ENCODE data around the gene FAM181A. TPM values are rescaled to one million over a fixed set of nuclear protein-coding genes. Genes with fewer than 3 reads are reported as not detected.

FAM181A gene
- total RNA-seq, 1 donor from 2014 or later, result not detected

DNA sequence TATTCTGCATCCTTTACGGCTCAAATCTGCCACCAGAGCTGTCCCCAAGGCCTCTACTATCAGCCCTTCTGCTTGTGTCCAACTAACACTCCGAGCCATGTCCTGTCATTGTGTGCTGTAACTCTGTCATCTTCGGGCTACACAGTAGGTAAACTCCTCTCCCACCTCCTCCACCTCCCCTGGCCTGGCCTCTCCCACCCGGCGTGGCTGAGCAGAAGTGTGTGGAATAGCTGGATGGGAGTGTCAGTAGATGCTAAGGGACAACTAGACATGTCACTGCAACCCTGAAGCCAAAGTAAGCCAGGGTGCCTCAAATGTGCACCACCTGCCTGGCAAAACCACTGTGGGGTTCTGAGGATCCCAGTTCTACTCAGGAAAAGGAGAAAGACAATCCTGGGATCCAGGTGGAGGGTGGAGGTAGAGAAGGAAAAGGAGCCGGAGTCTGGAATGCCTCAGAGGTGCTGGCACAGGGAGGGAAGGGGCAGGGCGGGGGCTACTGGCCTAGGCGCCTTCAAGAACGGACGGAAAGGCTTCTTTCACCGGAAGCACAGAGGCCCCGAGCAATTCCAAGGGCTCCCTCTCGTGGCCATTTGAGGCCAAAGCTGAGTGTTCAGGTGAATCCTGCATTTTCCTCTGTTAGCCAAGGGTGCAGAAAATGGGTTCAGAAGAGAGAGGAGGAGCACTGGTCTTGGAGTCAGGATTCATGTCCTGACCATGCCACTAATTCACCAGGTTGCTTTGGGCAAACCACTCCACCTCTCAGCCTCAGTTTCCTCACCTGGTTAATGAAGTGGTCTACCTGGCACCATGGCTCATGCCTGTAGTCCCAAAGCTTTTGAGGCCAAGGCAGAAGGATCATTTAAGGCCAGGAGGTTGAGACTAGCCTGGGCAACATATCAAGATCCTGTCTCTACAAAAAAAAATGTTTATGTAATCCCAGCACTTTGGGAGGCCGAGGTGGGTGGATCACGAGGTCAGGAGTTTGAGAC is 20.5 kb upstream of the FAM181A start:
- FAIRE-seq (no peak), DNase-seq (ENCODE audit: low read depth) (peak; percentile 53)
- TF ChIP-seq, protein P1, sequence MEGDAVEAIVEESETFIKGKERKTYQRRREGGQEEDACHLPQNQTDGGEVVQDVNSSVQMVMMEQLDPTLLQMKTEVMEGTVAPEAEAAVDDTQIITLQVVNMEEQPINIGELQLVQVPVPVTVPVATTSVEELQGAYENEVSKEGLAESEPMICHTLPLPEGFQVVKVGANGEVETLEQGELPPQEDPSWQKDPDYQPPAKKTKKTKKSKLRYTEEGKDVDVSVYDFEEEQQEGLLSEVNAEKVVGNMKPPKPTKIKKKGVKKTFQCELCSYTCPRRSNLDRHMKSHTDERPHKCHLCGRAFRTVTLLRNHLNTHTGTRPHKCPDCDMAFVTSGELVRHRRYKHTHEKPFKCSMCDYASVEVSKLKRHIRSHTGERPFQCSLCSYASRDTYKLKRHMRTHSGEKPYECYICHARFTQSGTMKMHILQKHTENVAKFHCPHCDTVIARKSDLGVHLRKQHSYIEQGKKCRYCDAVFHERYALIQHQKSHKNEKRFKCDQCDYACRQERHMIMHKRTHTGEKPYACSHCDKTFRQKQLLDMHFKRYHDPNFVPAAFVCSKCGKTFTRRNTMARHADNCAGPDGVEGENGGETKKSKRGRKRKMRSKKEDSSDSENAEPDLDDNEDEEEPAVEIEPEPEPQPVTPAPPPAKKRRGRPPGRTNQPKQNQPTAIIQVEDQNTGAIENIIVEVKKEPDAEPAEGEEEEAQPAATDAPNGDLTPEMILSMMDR (IDR thresholded peaks at IDR 0.05; ENCODE audit: insufficient read depth, low read length, severe bottlenecking), result peak; percentile 93
- Histone ChIP-seq H3K27me3 (ENCODE audit: control insufficient read depth, insufficient read depth, low read length) (no peaks in the 10 kb centered on the region), H3K36me3 (ENCODE audit: control insufficient read depth, insufficient read depth, low read length) (no peaks in the 10 kb centered on the region), H3K4me3 (ENCODE audit: low read depth, low read length) (no peak overlapping the region)

DNA sequence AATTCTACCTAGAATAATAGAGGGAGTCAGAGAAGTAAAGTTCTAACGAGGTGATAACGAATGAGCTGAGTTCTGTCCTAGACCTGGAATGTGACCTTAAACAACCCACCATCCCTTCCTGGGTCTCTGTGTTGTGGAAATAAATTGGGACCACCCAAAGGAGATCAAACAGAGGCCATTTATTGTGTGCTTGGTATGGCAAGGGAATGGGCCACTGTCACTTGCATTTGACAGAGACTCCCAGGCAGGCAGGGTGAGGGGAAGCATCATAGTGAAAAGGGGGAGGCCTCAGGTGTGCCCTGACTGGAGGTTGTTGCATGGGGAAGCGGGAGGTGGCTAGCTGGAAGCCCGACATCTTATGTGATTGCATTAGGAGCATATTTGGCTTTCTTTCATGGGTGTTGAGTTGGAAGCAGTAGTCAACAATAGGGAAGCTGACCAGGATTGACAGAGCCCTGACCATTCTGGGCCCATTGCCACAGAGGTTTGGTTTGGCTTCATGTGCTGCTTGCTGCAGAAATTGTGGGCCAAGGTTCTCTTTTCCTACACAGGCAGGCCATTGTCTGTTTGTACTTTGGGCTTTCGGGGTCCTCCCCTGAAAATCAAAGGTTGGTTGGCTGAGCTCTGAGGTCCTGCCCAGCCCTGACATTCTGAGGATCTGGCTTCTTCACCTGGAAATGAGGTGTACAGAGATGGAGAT is 17.6 kb upstream of the FAM181A start:
- H3K4me3 ChIP-seq (ENCODE audit: low read depth, low read length), result no peak overlapping the region
- no peak for FAIRE-seq
- no peak for DNase-seq (ENCODE audit: low read depth)
- no peaks in the 10 kb centered on the region for H3K36me3 ChIP-seq (ENCODE audit: control insufficient read depth, insufficient read depth, low read length)
- H3K27me3 ChIP-seq (ENCODE audit: control insufficient read depth, insufficient read depth, low read length), result no peaks in the 10 kb centered on the region
- TF ChIP-seq, protein P1 (IDR thresholded peaks at IDR 0.05; ENCODE audit: insufficient read depth, low read length, severe bottlenecking), result no peak

DNA sequence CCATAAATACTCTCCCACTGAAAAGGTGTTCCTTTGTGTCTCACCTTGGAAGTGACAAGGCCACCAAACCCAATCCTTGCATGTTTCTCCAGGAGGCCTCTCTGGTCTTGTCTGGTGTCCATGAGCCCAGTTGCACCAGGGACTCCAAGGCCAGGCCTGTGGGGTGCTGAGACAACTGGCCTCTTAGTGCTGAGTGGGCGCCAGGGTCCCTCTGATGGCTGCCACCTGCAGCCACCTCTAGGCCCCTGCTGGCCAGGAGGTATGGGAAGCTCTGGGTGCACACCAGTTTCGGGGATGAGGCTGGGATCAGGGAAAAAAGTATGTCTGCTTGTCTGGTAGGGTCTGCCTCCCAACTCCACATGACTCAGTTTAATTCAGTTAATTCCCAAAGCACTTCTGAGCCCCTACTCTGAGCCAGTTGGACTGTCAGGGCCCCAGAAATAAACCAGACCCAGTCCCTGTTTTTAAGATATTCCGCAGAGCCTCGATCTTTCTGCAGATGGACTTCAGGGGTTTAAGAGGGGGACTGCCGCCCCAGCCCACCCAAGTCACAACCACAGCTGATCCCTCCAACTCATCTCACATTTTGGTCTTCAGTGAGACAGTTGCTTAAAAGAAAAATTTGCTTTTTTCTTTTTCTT is 15.0 kb upstream of the FAM181A start:
- Histone ChIP-seq H3K27me3 (ENCODE audit: control insufficient read depth, insufficient read depth, low read length) (peaks cover 2% of the 10 kb centered on the region), H3K4me3 (ENCODE audit: low read depth, low read length) (no peak overlapping the region), H3K36me3 (ENCODE audit: control insufficient read depth, insufficient read depth, low read length) (no peaks in the 10 kb centered on the region)
- TF ChIP-seq, protein P1 (IDR thresholded peaks at IDR 0.05; ENCODE audit: insufficient read depth, low read length, severe bottlenecking), result no peak
- no peak for DNase-seq (ENCODE audit: low read depth)
- FAIRE-seq, result no peak

DNA sequence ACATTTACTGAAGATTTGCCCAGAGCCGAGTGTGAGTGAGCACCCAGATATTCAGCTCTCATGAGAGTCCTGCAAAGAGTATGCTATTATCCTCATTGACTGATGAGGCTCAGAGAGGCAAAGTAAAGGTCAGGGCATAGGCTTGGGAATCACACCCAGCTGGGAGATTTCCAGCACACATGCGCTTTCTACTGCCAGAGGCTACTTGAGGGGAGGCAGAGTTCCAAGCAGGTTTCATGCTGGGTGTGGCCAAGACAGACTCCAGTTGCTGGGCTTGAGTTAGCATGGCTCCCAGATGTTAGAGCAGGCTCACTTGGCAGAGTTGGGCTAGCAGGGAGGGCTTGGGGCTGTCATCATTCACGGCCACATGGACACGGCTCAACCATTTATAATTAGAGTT is 14.4 kb upstream of the FAM181A start:
- peaks cover 2% of the 10 kb centered on the region for H3K27me3 ChIP-seq (ENCODE audit: control insufficient read depth, insufficient read depth, low read length)
- no peak overlapping the region for H3K4me3 ChIP-seq (ENCODE audit: low read depth, low read length)
- FAIRE-seq (no peak), DNase-seq (ENCODE audit: low read depth) (no peak)
- H3K36me3 ChIP-seq (ENCODE audit: control insufficient read depth, insufficient read depth, low read length), result no peaks in the 10 kb centered on the region
- TF ChIP-seq, protein P1 (IDR thresholded peaks at IDR 0.05; ENCODE audit: insufficient read depth, low read length, severe bottlenecking), result no peak

DNA sequence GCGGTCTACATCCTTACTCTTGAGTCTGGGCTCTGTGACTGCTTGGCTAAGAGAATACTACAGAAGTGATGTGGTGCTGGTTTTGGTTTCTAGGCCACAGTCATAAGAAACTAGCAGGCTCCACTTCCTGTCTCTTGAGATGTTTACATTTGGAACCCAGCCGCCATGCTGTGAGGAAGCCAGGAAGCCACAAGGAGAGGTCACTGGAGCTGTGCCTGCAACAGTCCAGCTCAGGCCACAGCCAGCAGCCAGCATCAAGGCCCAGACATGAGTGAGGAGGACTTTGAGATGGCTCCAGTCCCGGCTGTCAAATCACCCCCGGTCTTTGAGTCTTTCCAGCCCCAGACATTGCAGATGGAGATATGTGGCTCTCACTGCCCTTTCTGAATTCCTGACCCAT is 12.9 kb upstream of the FAM181A start:
- no peak for FAIRE-seq
- TF ChIP-seq, protein P1 (IDR thresholded peaks at IDR 0.05; ENCODE audit: insufficient read depth, low read length, severe bottlenecking), result no peak

More for the DNA sequence above, 12.9 kb upstream of the FAM181A start:
- H3K36me3 ChIP-seq (ENCODE audit: control insufficient read depth, insufficient read depth, low read length), result no peaks in the 10 kb centered on the region
- no peak overlapping the region for H3K4me3 ChIP-seq (ENCODE audit: low read depth, low read length)
- DNase-seq (ENCODE audit: low read depth), result no peak
- H3K27me3 ChIP-seq (ENCODE audit: control insufficient read depth, insufficient read depth, low read length), result peaks cover 2% of the 10 kb centered on the region
